SK-N-SH (cell line): Measurements from ENCODE around the gene TSC2. TPM values are rescaled to one million over a fixed set of nuclear protein-coding genes. Genes with fewer than 3 reads are reported as not detected.
A peak's percentile ranks its signal among the peaks of the same experiment; 100 is the strongest.

Source experiments
- CTCF ChIA-PET: fragments of 300-600, 350-600 bp; formaldehyde crosslinking; extraction: SDS; loops from one replicate; lab custom pipeline; 2021; lab: Yijun Ruan, JAX
- POLR2A ChIA-PET: fragments of 350-600 bp; sonication (Branson Sonifier 250); formaldehyde crosslinking; extraction: SDS; loops from one replicate; lab custom pipeline; 2020; ENCODE audit warnings: antibody characterized with exemption, inconsistent platforms; lab: Yijun Ruan, JAX
- DNase-seq: peaks from one replicate; pipeline ENCODE4 v3.0.0; 2012
- H2AFZ ChIP-seq: fragments of 200-600 bp; sonication (generic); 2 replicates; pipeline ENCODE4 v1.8.1; 2016; ENCODE audit warnings: antibody characterized with exemption, mild to moderate bottlenecking, low read depth
- H3F3A ChIP-seq: fragments of 200-600 bp; sonication (generic); replicated peaks from 2 replicates; pipeline ENCODE3; 2016; ENCODE audit warnings: antibody characterized with exemption, mild to moderate bottlenecking; ENCODE audit not compliant: insufficient read depth
- H3K27ac ChIP-seq, 2 experiments: fragments of 200-500 bp in 1 of 2; fragments of 200-600 bp in 1 of 2; sonication (Bioruptor generic) in 1 of 2; sonication (generic), shearing (Covaris generic) in 1 of 2; 2 replicates each; pipeline versions ENCODE4 v1.5.1 to v1.6.1; 2014 to 2016; ENCODE audit warnings: low read depth in 2 of 2, inconsistent platforms in 1 of 2, low read length in 1 of 2, mild to moderate bottlenecking in 1 of 2, mixed read lengths in 1 of 2
- H3K27me3 ChIP-seq: fragments of 200-600 bp; sonication (generic), shearing (Covaris generic); 2 replicates; pipeline ENCODE4 v1.6.1; 2016; ENCODE audit warnings: mixed run types; ENCODE audit not compliant: insufficient read depth
- H3K36me3 ChIP-seq, 2 experiments: fragments of 200-500 bp in 1 of 2; fragments of 200-600 bp in 1 of 2; sonication (Bioruptor generic) in 1 of 2; sonication (generic) in 1 of 2; replicated peaks in 1 of 2; 2 replicates each; pipeline versions ENCODE3 to v1.5.1; 2014 to 2016; ENCODE audit warnings: low read length in 1 of 2, mild to moderate bottlenecking in 1 of 2; ENCODE audit not compliant: insufficient read depth in 2 of 2, control insufficient read depth in 1 of 2
- H3K4me1 ChIP-seq, 2 experiments: fragments of 200-500 bp in 1 of 2; fragments of 200-600 bp in 1 of 2; sonication (Bioruptor generic) in 1 of 2; sonication (generic), shearing (Covaris generic) in 1 of 2; 2 replicates each; pipeline versions ENCODE4 v1.5.1 to v1.6.1; 2014 to 2016; ENCODE audit warnings: low read depth in 1 of 2, low read length in 1 of 2, mixed run types in 1 of 2; ENCODE audit not compliant: insufficient read depth in 2 of 2, control insufficient read depth in 1 of 2
- H3K4me2 ChIP-seq: fragments of 200-600 bp; sonication (generic), shearing (Covaris generic); 2 replicates; pipeline ENCODE4 v1.6.1; 2017; ENCODE audit warnings: mixed run types
- H3K4me3 ChIP-seq, 2 experiments: fragments of 200-500 bp in 1 of 2; fragments of 200-600 bp in 1 of 2; sonication (Bioruptor generic) in 1 of 2; sonication (generic), shearing (Covaris generic) in 1 of 2; 2 replicates each; pipeline versions ENCODE4 v1.5.1 to v1.8.1; 2014 to 2016; ENCODE audit warnings: low read depth in 2 of 2, inconsistent platforms in 1 of 2, low read length in 1 of 2, mild to moderate bottlenecking in 1 of 2, mixed read lengths in 1 of 2, moderate library complexity in 1 of 2
- H3K79me2 ChIP-seq: fragments of 200-600 bp; sonication (generic); 2 replicates; pipeline ENCODE4 v1.8.1; 2017; ENCODE audit warnings: mild to moderate bottlenecking; ENCODE audit not compliant: insufficient read depth
- H3K9ac ChIP-seq: fragments of 200-600 bp; sonication (generic); 2 replicates; pipeline ENCODE4 v1.6.1; 2017; ENCODE audit warnings: mixed run types
- H3K9me2 ChIP-seq: fragments of 200-600 bp; sonication (generic); 2 replicates; pipeline ENCODE4 v1.6.1; 2017; ENCODE audit warnings: mixed run types
- H3K9me3 ChIP-seq: fragments of 200-600 bp; sonication (generic); 2 replicates; pipeline ENCODE4 v1.6.1; 2017; ENCODE audit warnings: mixed run types, mild to moderate bottlenecking, moderate library complexity
- H4K20me1 ChIP-seq: fragments of 200-600 bp; sonication (generic); 2 replicates; pipeline ENCODE4 v1.6.1; 2017; ENCODE audit warnings: mild to moderate bottlenecking, mixed run types; ENCODE audit not compliant: insufficient read depth
- ELF1 ChIP-seq: IDR thresholded peaks from 2 replicates; pipeline ENCODE4 v1.4.0; 2012
- EZH2phosphoT487 ChIP-seq: fragments of 200-600 bp; sonication (generic); IDR thresholded peaks from 2 replicates; pipeline ENCODE4 v1.6.1; 2017; ENCODE audit warnings: low read depth, mixed run types, mild to moderate bottlenecking, antibody characterized with exemption, moderate library complexity, borderline replicate concordance
- FOSL2 ChIP-seq: IDR thresholded peaks from 2 replicates; pipeline ENCODE4 v1.4.0; 2012; ENCODE audit warnings: low read depth, mild to moderate bottlenecking, moderate library complexity, borderline replicate concordance
- FOXJ3 ChIP-seq: sonication (generic); formaldehyde crosslinking; IDR thresholded peaks from 2 replicates; pipeline ENCODE4 v1.5.1; 2020; ENCODE audit warnings: mild to moderate bottlenecking, missing genetic modification reagents
- FOXM1 ChIP-seq: IDR thresholded peaks from 2 replicates; pipeline ENCODE4 v1.4.0; 2012; ENCODE audit warnings: low read depth, mild to moderate bottlenecking
- GABPA ChIP-seq: IDR thresholded peaks from 2 replicates; pipeline ENCODE4 v1.4.0; 2012; ENCODE audit warnings: low read depth, mild to moderate bottlenecking
- IRF3 ChIP-seq: fragments of 150-350 bp; IDR thresholded peaks from 2 replicates; pipeline ENCODE4 v1.6.1; 2016; ENCODE audit warnings: mild to moderate bottlenecking, low read depth, low read length
- MEF2A ChIP-seq: IDR thresholded peaks from 2 replicates; pipeline ENCODE4 v1.4.0; 2012; ENCODE audit warnings: low read depth, borderline replicate concordance
- NFIC ChIP-seq: IDR thresholded peaks from 2 replicates; pipeline ENCODE4 v1.4.0; 2012; ENCODE audit warnings: borderline replicate concordance
- NRF1 ChIP-seq: IDR thresholded peaks from 2 replicates; pipeline ENCODE4 v1.6.1; 2012; ENCODE audit warnings: low read depth, mild to moderate bottlenecking, low read length
- REST ChIP-seq: IDR thresholded peaks from 2 replicates; pipeline ENCODE4 v1.6.1; 2012; ENCODE audit warnings: mild to moderate bottlenecking, low read depth, low read length, moderate library complexity
- RFX5 ChIP-seq: IDR thresholded peaks from 2 replicates; pipeline ENCODE4 v1.6.1; 2012; ENCODE audit warnings: mild to moderate bottlenecking, improper control_type of control experiment, low read length
- RXRA ChIP-seq: IDR thresholded peaks from 2 replicates; pipeline ENCODE4 v1.4.0; 2012; ENCODE audit warnings: low read depth, mild to moderate bottlenecking, borderline replicate concordance
- TEAD4 ChIP-seq: IDR thresholded peaks from 2 replicates; pipeline ENCODE4 v1.4.0; 2012; ENCODE audit warnings: mild to moderate bottlenecking, borderline replicate concordance; ENCODE audit not compliant: insufficient read depth
- USF2 ChIP-seq: fragments of 150-350 bp; IDR thresholded peaks from 2 replicates; pipeline ENCODE4 v1.6.1; 2017; ENCODE audit warnings: antibody characterized with exemption, low read length, low read depth, borderline replicate concordance
- YY1 ChIP-seq: IDR thresholded peaks from 2 replicates; pipeline ENCODE4 v1.4.0; 2012; ENCODE audit warnings: low read depth, mild to moderate bottlenecking
- ZBTB33 ChIP-seq: IDR thresholded peaks from 2 replicates; pipeline ENCODE4 v1.4.0; 2012; ENCODE audit warnings: low read depth, borderline replicate concordance
- WGBS: methylation state at CpG from one replicate; pipeline ENCODE4 v1.1.6; 2017; ENCODE audit warnings: low lambda C conversion rate; 5-methylcytosine and 5-hydroxymethylcytosine counted together
- polyA plus RNA-seq, 3 experiments: library from polyadenylated mRNA; depleted of rRNA; stranded (reverse); fragments of >200 nt; gene quantifications; 2 replicates each; pipeline ENCODE4 v1.2.3, GENCODE V29; 2012

The TSC2 gene
- polyA plus RNA-seq, 1 of the 3 experiments (the other 2 are of a cell fraction), result 96.1 TPM

GRCh38 chr16:2025878-2026460 is 21.8 kb upstream of the TSC2 start:
- peaks cover 7 to 29% of the 10 kb centered on the region in 2 experiments; a peak in 2 of 4 replicates for H3K4me1 ChIP-seq
- POLR2A ChIA-PET, result no interaction called here
- no peak overlapping the region; a peak in 1 of 4 replicates for H3K27ac ChIP-seq
- H3K4me3 ChIP-seq, result peak overlapping the region; percentile 46 to 67; a peak in 1 of 4 replicates
- CTCF ChIA-PET, result interaction anchor here (1.3 to 6.5 kb wide), 5 partner anchors 14 to 126 kb away, joined by 3 to 68 read pairs (median 25); no protein-coding TSS in a partner anchor
- no peaks in the 10 kb centered on the region for H3K9me2 ChIP-seq
- 92% methylated on average over 16 of the region's 16 CpGs for WGBS
- H3F3A ChIP-seq, result peaks cover 9% of the 10 kb centered on the region
- H3K4me2 ChIP-seq, result peak overlapping the region; percentile 54; the same call in 1 of the 2 replicates
- no peaks in the 10 kb centered on the region for H3K9me3 ChIP-seq
- 0 out of 2 replicates have a peak overlapping the region, but pooled peaks have one; percentile 10 for H3K9ac ChIP-seq
- peaks cover 0 to 6% of the 10 kb centered on the region in 2 experiments for H3K36me3 ChIP-seq
- H3K79me2 ChIP-seq, result peaks cover 15% of the 10 kb centered on the region; the same call in 1 of the 2 replicates
- no peak for DNase-seq
- no peaks in the 10 kb centered on the region for H3K27me3 ChIP-seq
- H4K20me1 ChIP-seq, result peaks cover 8% of the 10 kb centered on the region; the same call in 1 of the 2 replicates
- TF ChIP-seq ZBTB33, result no peak
- no peak for TF ChIP-seq GABPA
- no peak for TF ChIP-seq RXRA
- no peak for TF ChIP-seq ELF1
- TF ChIP-seq EZH2phosphoT487, result no peak
- no peak for TF ChIP-seq NRF1
- no peak for TF ChIP-seq YY1
- no peak for TF ChIP-seq IRF3
- TF ChIP-seq FOXM1, result no peak
- no peak for TF ChIP-seq FOSL2
- TF ChIP-seq MEF2A, result no peak
- no peak for TF ChIP-seq USF2
- TF ChIP-seq NFIC, result no peak
- no peak for TF ChIP-seq RFX5
- no peak for TF ChIP-seq FOXJ3 (CRISPR knock-in tag)
- TF ChIP-seq TEAD4, result no peak
- no peak for TF ChIP-seq REST
- TF ChIP-seq, all 33 proteins: peak for 0
- H2AFZ ChIP-seq, result no peak overlapping the region
